Measurements from ENCODE around the gene POU6F1.

GRCh38 chr12:51186465-51187085 is 31.3 kb downstream of the POU6F1 start:
- no peak for TF ChIP-seq TAF1 (IDR thresholded peaks at IDR 0.05; ENCODE audit: low read depth, low read length)
- TF ChIP-seq BCL11A (IDR thresholded peaks at IDR 0.05; ENCODE audit: low read depth in 2 of 2, low read length in 2 of 2) = no peak
- TF ChIP-seq CTCF (IDR thresholded peaks at IDR 0.05; ENCODE audit: control extremely low read depth in 1 of 3, insufficient read depth in 1 of 3, low read depth in 1 of 3, low read length in 3 of 3) = no peak
- no peak for TF ChIP-seq MAFK (IDR thresholded peaks at IDR 0.05; ENCODE audit: low read depth, low read length)
- no peak for TF ChIP-seq YY1 (IDR thresholded peaks at IDR 0.05; ENCODE audit: low read depth, low read length)
- TF ChIP-seq, protein P1, sequence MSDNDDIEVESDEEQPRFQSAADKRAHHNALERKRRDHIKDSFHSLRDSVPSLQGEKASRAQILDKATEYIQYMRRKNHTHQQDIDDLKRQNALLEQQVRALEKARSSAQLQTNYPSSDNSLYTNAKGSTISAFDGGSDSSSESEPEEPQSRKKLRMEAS (IDR thresholded peaks at IDR 0.05) = no peak
- no peak for TF ChIP-seq FOSL1 (IDR thresholded peaks at IDR 0.05; ENCODE audit: insufficient read depth, low read depth, low read length)
- no peak for TF ChIP-seq EZH2 (IDR thresholded peaks at IDR 0.05; ENCODE audit: low read depth, low read length, severe bottlenecking)
- no peak for TF ChIP-seq NRF1 (IDR thresholded peaks at IDR 0.05; ENCODE audit: low read depth, low read length)
- no peak for TF ChIP-seq TBP (IDR thresholded peaks at IDR 0.05; ENCODE audit: low read depth, low read length)
- TF ChIP-seq, protein P2, sequence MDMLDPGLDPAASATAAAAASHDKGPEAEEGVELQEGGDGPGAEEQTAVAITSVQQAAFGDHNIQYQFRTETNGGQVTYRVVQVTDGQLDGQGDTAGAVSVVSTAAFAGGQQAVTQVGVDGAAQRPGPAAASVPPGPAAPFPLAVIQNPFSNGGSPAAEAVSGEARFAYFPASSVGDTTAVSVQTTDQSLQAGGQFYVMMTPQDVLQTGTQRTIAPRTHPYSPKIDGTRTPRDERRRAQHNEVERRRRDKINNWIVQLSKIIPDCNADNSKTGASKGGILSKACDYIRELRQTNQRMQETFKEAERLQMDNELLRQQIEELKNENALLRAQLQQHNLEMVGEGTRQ (IDR thresholded peaks at IDR 0.05; ENCODE audit: low read length) = no peak

Data from H1 (cell line).